ENCODE measurements around the gene GPR132.
"Not testable (repeated sequence)": the region's sequence is repeated elsewhere in the genome, so short reads cannot be mapped to it uniquely, and the experiment has no call there.

DNA sequence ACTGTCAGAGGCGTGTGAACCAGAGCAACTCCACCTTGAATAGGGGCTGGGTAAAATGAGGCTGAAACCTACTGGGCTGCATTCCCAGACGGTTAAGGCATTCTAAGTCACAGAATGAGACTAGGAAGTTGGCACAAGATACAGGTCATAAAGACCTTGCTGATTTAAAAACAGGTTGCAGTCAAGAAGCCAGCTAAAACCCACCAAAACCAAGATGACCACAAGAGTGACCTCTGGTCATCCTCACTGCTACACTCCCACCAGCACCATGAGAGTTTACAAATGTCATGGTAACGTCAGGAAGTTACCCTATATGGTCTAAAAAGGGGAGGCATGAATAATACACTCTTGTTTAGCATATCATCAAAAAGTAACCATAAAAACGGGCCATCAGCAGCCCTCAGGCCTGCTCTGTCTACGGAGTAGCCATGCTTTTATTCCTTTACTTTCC lies 32.8 kb downstream of the GPR132 start:
- TF ChIP-seq POLR2AphosphoS5 (IDR thresholded peaks at IDR 0.05; ENCODE audit: low read depth); NANOG (IDR thresholded peaks at IDR 0.05; ENCODE audit: borderline replicate concordance); JUNB (IDR thresholded peaks at IDR 0.05; ENCODE audit: unreplicated experiment); CREB1 (CRISPR knock-in tag; IDR thresholded peaks at IDR 0.05; ENCODE audit: low read depth); EZH2 (IDR thresholded peaks at IDR 0.05; ENCODE audit: low read depth, unreplicated experiment); EZH2phosphoT487 (IDR thresholded peaks at IDR 0.05; ENCODE audit: unreplicated experiment); ZNF331 (CRISPR knock-in tag; IDR thresholded peaks at IDR 0.05; ENCODE audit: low read depth); ZNF114 (CRISPR knock-in tag; IDR thresholded peaks at IDR 0.05); STAT1 (IDR thresholded peaks at IDR 0.05; ENCODE audit: unreplicated experiment): not testable (repeated sequence)
- TF ChIP-seq, protein P1, sequence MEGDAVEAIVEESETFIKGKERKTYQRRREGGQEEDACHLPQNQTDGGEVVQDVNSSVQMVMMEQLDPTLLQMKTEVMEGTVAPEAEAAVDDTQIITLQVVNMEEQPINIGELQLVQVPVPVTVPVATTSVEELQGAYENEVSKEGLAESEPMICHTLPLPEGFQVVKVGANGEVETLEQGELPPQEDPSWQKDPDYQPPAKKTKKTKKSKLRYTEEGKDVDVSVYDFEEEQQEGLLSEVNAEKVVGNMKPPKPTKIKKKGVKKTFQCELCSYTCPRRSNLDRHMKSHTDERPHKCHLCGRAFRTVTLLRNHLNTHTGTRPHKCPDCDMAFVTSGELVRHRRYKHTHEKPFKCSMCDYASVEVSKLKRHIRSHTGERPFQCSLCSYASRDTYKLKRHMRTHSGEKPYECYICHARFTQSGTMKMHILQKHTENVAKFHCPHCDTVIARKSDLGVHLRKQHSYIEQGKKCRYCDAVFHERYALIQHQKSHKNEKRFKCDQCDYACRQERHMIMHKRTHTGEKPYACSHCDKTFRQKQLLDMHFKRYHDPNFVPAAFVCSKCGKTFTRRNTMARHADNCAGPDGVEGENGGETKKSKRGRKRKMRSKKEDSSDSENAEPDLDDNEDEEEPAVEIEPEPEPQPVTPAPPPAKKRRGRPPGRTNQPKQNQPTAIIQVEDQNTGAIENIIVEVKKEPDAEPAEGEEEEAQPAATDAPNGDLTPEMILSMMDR (conservative IDR thresholded peaks at IDR 0.05; ENCODE audit: low read depth in 2 of 2): not testable (repeated sequence)
- TF ChIP-seq, protein P2, sequence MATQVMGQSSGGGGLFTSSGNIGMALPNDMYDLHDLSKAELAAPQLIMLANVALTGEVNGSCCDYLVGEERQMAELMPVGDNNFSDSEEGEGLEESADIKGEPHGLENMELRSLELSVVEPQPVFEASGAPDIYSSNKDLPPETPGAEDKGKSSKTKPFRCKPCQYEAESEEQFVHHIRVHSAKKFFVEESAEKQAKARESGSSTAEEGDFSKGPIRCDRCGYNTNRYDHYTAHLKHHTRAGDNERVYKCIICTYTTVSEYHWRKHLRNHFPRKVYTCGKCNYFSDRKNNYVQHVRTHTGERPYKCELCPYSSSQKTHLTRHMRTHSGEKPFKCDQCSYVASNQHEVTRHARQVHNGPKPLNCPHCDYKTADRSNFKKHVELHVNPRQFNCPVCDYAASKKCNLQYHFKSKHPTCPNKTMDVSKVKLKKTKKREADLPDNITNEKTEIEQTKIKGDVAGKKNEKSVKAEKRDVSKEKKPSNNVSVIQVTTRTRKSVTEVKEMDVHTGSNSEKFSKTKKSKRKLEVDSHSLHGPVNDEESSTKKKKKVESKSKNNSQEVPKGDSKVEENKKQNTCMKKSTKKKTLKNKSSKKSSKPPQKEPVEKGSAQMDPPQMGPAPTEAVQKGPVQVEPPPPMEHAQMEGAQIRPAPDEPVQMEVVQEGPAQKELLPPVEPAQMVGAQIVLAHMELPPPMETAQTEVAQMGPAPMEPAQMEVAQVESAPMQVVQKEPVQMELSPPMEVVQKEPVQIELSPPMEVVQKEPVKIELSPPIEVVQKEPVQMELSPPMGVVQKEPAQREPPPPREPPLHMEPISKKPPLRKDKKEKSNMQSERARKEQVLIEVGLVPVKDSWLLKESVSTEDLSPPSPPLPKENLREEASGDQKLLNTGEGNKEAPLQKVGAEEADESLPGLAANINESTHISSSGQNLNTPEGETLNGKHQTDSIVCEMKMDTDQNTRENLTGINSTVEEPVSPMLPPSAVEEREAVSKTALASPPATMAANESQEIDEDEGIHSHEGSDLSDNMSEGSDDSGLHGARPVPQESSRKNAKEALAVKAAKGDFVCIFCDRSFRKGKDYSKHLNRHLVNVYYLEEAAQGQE (IDR thresholded peaks at IDR 0.05; ENCODE audit: unreplicated experiment): not testable (repeated sequence)
- TF ChIP-seq, protein P3, sequence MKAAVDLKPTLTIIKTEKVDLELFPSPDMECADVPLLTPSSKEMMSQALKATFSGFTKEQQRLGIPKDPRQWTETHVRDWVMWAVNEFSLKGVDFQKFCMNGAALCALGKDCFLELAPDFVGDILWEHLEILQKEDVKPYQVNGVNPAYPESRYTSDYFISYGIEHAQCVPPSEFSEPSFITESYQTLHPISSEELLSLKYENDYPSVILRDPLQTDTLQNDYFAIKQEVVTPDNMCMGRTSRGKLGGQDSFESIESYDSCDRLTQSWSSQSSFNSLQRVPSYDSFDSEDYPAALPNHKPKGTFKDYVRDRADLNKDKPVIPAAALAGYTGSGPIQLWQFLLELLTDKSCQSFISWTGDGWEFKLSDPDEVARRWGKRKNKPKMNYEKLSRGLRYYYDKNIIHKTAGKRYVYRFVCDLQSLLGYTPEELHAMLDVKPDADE (IDR thresholded peaks at IDR 0.05): not testable (repeated sequence)
- TF ChIP-seq, protein P4, sequence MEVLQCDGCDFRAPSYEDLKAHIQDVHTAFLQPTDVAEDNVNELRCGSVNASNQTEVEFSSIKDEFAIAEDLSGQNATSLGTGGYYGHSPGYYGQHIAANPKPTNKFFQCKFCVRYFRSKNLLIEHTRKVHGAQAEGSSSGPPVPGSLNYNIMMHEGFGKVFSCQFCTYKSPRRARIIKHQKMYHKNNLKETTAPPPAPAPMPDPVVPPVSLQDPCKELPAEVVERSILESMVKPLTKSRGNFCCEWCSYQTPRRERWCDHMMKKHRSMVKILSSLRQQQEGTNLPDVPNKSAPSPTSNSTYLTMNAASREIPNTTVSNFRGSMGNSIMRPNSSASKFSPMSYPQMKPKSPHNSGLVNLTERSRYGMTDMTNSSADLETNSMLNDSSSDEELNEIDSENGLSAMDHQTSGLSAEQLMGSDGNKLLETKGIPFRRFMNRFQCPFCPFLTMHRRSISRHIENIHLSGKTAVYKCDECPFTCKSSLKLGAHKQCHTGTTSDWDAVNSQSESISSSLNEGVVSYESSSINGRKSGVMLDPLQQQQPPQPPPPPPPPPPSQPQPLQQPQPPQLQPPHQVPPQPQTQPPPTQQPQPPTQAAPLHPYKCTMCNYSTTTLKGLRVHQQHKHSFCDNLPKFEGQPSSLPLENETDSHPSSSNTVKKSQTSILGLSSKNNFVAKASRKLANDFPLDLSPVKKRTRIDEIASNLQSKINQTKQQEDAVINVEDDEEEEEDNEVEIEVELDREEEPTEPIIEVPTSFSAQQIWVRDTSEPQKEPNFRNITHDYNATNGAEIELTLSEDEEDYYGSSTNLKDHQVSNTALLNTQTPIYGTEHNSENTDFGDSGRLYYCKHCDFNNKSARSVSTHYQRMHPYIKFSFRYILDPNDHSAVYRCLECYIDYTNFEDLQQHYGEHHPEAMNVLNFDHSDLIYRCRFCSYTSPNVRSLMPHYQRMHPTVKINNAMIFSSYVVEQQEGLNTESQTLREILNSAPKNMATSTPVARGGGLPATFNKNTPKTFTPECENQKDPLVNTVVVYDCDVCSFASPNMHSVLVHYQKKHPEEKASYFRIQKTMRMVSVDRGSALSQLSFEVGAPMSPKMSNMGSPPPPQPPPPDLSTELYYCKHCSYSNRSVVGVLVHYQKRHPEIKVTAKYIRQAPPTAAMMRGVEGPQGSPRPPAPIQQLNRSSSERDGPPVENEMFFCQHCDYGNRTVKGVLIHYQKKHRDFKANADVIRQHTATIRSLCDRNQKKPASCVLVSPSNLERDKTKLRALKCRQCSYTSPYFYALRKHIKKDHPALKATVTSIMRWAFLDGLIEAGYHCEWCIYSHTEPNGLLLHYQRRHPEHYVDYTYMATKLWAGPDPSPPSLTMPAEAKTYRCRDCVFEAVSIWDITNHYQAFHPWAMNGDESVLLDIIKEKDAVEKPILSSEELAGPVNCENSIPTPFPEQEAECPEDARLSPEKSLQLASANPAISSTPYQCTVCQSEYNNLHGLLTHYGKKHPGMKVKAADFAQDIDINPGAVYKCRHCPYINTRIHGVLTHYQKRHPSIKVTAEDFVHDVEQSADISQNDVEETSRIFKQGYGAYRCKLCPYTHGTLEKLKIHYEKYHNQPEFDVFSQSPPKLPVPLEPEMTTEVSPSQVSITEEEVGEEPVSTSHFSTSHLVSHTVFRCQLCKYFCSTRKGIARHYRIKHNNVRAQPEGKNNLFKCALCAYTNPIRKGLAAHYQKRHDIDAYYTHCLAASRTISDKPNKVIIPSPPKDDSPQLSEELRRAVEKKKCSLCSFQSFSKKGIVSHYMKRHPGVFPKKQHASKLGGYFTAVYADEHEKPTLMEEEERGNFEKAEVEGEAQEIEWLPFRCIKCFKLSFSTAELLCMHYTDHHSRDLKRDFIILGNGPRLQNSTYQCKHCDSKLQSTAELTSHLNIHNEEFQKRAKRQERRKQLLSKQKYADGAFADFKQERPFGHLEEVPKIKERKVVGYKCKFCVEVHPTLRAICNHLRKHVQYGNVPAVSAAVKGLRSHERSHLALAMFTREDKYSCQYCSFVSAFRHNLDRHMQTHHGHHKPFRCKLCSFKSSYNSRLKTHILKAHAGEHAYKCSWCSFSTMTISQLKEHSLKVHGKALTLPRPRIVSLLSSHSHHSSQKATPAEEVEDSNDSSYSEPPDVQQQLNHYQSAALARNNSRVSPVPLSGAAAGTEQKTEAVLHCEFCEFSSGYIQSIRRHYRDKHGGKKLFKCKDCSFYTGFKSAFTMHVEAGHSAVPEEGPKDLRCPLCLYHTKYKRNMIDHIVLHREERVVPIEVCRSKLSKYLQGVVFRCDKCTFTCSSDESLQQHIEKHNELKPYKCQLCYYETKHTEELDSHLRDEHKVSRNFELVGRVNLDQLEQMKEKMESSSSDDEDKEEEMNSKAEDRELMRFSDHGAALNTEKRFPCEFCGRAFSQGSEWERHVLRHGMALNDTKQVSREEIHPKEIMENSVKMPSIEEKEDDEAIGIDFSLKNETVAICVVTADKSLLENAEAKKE (CRISPR knock-in tag; IDR thresholded peaks at IDR 0.05): not testable (repeated sequence)
